Progenitor cell of endocrine pancreas (in vitro differentiated cells): ENCODE measurements around the gene KLRC2. TPM values are rescaled to one million over a fixed set of nuclear protein-coding genes. Genes with fewer than 3 reads are reported as not detected.
"Not testable (repeated sequence)": the region's sequence is repeated elsewhere in the genome, so short reads cannot be mapped to it uniquely, and the experiment has no call there.

Experiments used
- DNase-seq: peaks from one replicate; pipeline ENCODE4 v3.0.0; 2021; ENCODE audit warnings: low spot score; ENCODE audit not compliant: unreplicated experiment
- H3K27ac Mint-ChIP-seq: 2 replicates; pipeline ENCODE4 v1.8.0; 2021; ENCODE audit warnings: mild to moderate bottlenecking, moderate library complexity, mixed read lengths
- H3K27me3 Mint-ChIP-seq: 2 replicates; pipeline ENCODE4 v1.8.0; 2021; ENCODE audit warnings: mixed read lengths
- H3K36me3 Mint-ChIP-seq: 2 replicates; pipeline ENCODE4 v1.8.0; 2022; ENCODE audit warnings: mixed read lengths; ENCODE audit not compliant: insufficient read depth
- H3K4me1 Mint-ChIP-seq: 2 replicates; pipeline ENCODE4 v1.8.0; 2021; ENCODE audit warnings: low read depth, mixed read lengths
- H3K4me3 Mint-ChIP-seq: 2 replicates; pipeline ENCODE4 v1.8.0; 2021; ENCODE audit warnings: low read depth, mild to moderate bottlenecking, moderate library complexity, mixed read lengths
- H3K9me3 Mint-ChIP-seq: 2 replicates; pipeline ENCODE4 v1.8.0; 2021; ENCODE audit warnings: low read depth, mixed read lengths
- CTCF ChIP-seq: fragments of 200-600 bp; sonication (generic); IDR thresholded peaks from one replicate; pipeline ENCODE4 v1.5.0; 2021; ENCODE audit warnings: antibody characterized with exemption, mild to moderate bottlenecking; ENCODE audit not compliant: unreplicated experiment
- total RNA-seq: library from RNA; stranded (reverse); gene quantifications from 2 replicates; pipeline ENCODE4 v1.2.1, GENCODE V29; 2021

Gene KLRC2
- total RNA-seq, 1 donor from 2014 or later = not detected

GRCh38 chr12:10425938-10426337, 9.9 kb downstream of the KLRC2 start:
- not testable (repeated sequence) for H3K9me3 Mint-ChIP-seq, H3K36me3 Mint-ChIP-seq, H3K27me3 Mint-ChIP-seq, H3K27ac Mint-ChIP-seq, DNase-seq, H3K4me1 Mint-ChIP-seq, H3K4me3 Mint-ChIP-seq

GRCh38 chr12:10424260-10424899, 11.4 kb downstream of the KLRC2 start:
- H3K36me3 Mint-ChIP-seq, H3K27me3 Mint-ChIP-seq, DNase-seq, H3K27ac Mint-ChIP-seq, H3K4me1 Mint-ChIP-seq, H3K4me3 Mint-ChIP-seq, H3K9me3 Mint-ChIP-seq: not testable (repeated sequence)

- not testable (repeated sequence) for DNase-seq, H3K36me3 Mint-ChIP-seq, H3K4me1 Mint-ChIP-seq, H3K9me3 Mint-ChIP-seq, H3K27ac Mint-ChIP-seq, H3K27me3 Mint-ChIP-seq, H3K4me3 Mint-ChIP-seq
These were observed 13.7 kb downstream of the KLRC2 start for GRCh38 chr12:10422159-10422558.

DNA sequence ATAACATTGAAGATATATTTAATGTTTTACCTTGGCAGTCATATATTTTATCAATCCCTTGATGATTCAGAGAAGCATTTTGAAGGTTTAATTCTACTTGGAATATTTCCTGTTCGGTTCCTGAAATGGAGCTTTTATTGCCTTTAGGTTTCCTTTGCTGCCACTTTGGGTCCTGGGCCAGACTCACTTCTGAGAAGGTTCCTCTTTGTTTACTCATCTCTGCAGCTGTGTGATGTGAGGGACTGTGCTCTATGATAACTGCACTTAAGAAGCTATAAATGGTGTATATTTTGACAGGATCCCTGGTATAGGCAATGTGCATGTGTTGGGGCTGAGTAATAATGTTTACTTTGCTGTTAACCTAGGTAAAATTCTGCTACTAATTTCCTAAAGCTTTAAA, 15.5 kb downstream of the KLRC2 start, which contains the start of gene KLRC3:
KLRC3 (minus strand) TSS at position 262 of the 400 bp plus-strand sequence; CDS start at position 217, 45 bp downstream.
- not testable (repeated sequence) for H3K4me1 Mint-ChIP-seq, DNase-seq, H3K27ac Mint-ChIP-seq, H3K27me3 Mint-ChIP-seq, H3K4me3 Mint-ChIP-seq, H3K36me3 Mint-ChIP-seq, H3K9me3 Mint-ChIP-seq

DNA sequence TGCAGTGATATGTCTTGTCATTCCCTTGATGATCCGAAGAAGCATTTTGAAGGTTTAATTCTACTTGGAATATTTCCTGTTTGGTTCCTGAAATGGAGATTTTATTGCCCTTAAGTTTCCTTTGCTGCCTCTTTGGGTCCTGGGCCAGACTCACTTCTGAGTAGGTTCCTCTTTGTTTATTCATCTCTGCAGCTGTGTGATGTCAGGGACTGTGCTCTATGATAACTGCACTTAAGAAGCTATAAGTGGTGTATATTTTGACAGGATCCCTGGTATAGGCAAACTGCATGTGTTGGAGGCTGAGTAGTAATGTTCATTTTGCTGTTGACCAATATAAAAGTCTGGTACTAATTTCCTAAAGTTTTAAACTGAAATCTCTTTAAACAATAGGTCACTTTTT, 26.4 kb downstream of the KLRC2 start, which contains the start of gene KLRC4:
KLRC4 (minus strand) TSS at position 366 of the 400 bp plus-strand sequence; CDS start at position 184, 182 bp downstream.
- no peaks in the 10 kb centered on the region for H3K36me3 Mint-ChIP-seq
- no peaks in the 10 kb centered on the region for H3K4me1 Mint-ChIP-seq
- TF ChIP-seq CTCF = no peak
- H3K4me3 Mint-ChIP-seq = no peak within 1 kb of the TSS
- H3K27ac Mint-ChIP-seq = no peak within 1 kb of the TSS
- no peaks in the 10 kb centered on the region for H3K27me3 Mint-ChIP-seq
- DNase-seq = no peak
- peaks cover 7% of the 10 kb centered on the region for H3K9me3 Mint-ChIP-seq

DNA sequence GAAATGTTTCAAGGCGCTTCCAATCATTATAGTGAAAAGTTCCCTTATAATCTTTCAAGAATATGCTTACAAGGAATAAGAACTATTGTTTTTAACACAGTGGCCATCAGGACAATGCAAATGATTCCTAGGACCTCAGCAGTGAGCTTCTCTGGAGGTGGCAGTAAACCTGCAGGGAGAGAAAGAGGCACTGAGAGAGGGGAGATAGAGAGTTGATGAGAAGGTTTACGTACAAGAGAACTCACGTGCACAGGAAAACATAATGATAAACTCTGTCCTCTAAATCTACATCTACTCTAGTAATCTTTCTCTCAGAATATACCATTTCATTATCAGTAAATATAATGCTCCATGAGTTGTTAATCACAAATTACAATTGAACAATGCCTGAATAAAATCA, 27.0 kb downstream of the KLRC2 start:
- no peak for TF ChIP-seq CTCF
- no peaks in the 10 kb centered on the region for H3K36me3 Mint-ChIP-seq
- no peaks in the 10 kb centered on the region for H3K27me3 Mint-ChIP-seq
- no peaks in the 10 kb centered on the region for H3K4me1 Mint-ChIP-seq
- no peak overlapping the region for H3K4me3 Mint-ChIP-seq
- peaks cover 7% of the 10 kb centered on the region for H3K9me3 Mint-ChIP-seq
- no peak overlapping the region for H3K27ac Mint-ChIP-seq
- no peak for DNase-seq

GRCh38 chr12:10406725-10407124, 29.1 kb downstream of the KLRC2 start:
- H3K4me3 Mint-ChIP-seq = no peak overlapping the region
- TF ChIP-seq CTCF = no peak
- no peak overlapping the region for H3K27ac Mint-ChIP-seq
- no peaks in the 10 kb centered on the region for H3K4me1 Mint-ChIP-seq
- peaks cover 7% of the 10 kb centered on the region for H3K9me3 Mint-ChIP-seq
- no peaks in the 10 kb centered on the region for H3K36me3 Mint-ChIP-seq
- H3K27me3 Mint-ChIP-seq = no peaks in the 10 kb centered on the region
- no peak for DNase-seq
